Gastrocnemius medialis (tissue), 4 donors: ENCODE data around the gene AZIN2. TPM values are rescaled to one million over a fixed set of nuclear protein-coding genes. Genes with fewer than 3 reads are reported as not detected.

Experiments
- ATAC-seq, 2 donors: fragments of 150-250 bp; one replicate each; pipeline ENCODE4 v1.9.1; 2016
- DNase-seq, 2 donors: peaks; one replicate each; pipeline ENCODE4 v3.0.0-alpha.2; 2019
- H3K27ac ChIP-seq, 4 donors: fragments of 200-600 bp; sonication (generic); 1 replicate in 1 of 4; 2 replicates in 3 of 4; pipeline ENCODE4 v1.5.1; 2016 to 2018; ENCODE audit warnings: mild to moderate bottlenecking in 2 of 4, moderate library complexity in 1 of 4
- H3K27me3 ChIP-seq, 3 donors: fragments of 200-600 bp; sonication (generic) in 2 of 3; 1 replicate in 1 of 3; 2 replicates in 2 of 3; pipeline versions ENCODE4 v1.5.1 to v1.6.0; 2016 to 2019; ENCODE audit warnings: mild to moderate bottlenecking in 1 of 3, moderate library complexity in 1 of 3
- H3K36me3 ChIP-seq, 2 donors: fragments of 200-600 bp; sonication (generic) in 1 of 2; one replicate each; pipeline ENCODE4 v1.5.1; 2017 to 2018
- H3K4me1 ChIP-seq, 2 donors: fragments of 200-600 bp; sonication (generic) in 1 of 2; one replicate each; pipeline ENCODE4 v1.5.1; 2016 to 2017; ENCODE audit warnings: mild to moderate bottlenecking in 2 of 2
- H3K4me3 ChIP-seq, 4 donors: fragments of 200-600 bp; sonication (generic) in 3 of 4; 1 replicate in 1 of 4; 2 replicates in 3 of 4; pipeline ENCODE4 v1.5.1; 2016 to 2019; ENCODE audit warnings: mild to moderate bottlenecking in 2 of 4
- H3K9me3 ChIP-seq, 3 donors: fragments of 200-600 bp; sonication (generic) in 2 of 3; 1 replicate in 1 of 3; 2 replicates in 2 of 3; pipeline ENCODE4 v1.5.1; 2016 to 2019
- POLR2A ChIP-seq, 2 donors: fragments of 450-650 bp; IDR thresholded peaks; one replicate each; pipeline ENCODE4 v1.6.1; 2017; ENCODE audit warnings: antibody characterized with exemption in 2 of 2, mild to moderate bottlenecking in 2 of 2, moderate library complexity in 2 of 2
- in situ Hi-C, 4 donors: fragments of 200-750 bp; cut with MboI; loops; one replicate each; pipeline versions ENCODE4 v1.15.0 to v1.8.0; 2017; ENCODE audit warnings: low sequenced_read_pairs in 4 of 4
- intact Hi-C: fragments of 100-400 bp; cut with DNase I; formaldehyde crosslinking; loops from one replicate; pipeline ENCODE4 v1.15.1; 2023; ENCODE audit warnings: low total_unique reads
- total RNA-seq, 4 donors: library from RNA; depleted of rRNA; stranded (reverse); fragments of >200 nt; gene quantifications; one replicate each; pipeline versions ENCODE4 v1.1.0 to v1.2.3, GENCODE V29; 2016
- TF ChIP-seq, protein P1 (sequence below), 5 experiments: fragments of 450-650 bp in 3 of 5; fragments of 200-600 bp in 2 of 5; sonication (generic) in 2 of 5; IDR thresholded peaks in 4 of 5; conservative IDR thresholded peaks in 1 of 5; 1 replicate in 4 of 5; 2 replicates in 1 of 5; pipeline ENCODE4 v1.5.1; 2016 to 2019; ENCODE audit warnings: antibody characterized with exemption in 5 of 5, mild to moderate bottlenecking in 3 of 5, moderate library complexity in 3 of 5

AZIN2 gene
- total RNA-seq, 4 donors from 2014 or later: 0.52 to 3.1 (median 1.2) TPM

DNA sequence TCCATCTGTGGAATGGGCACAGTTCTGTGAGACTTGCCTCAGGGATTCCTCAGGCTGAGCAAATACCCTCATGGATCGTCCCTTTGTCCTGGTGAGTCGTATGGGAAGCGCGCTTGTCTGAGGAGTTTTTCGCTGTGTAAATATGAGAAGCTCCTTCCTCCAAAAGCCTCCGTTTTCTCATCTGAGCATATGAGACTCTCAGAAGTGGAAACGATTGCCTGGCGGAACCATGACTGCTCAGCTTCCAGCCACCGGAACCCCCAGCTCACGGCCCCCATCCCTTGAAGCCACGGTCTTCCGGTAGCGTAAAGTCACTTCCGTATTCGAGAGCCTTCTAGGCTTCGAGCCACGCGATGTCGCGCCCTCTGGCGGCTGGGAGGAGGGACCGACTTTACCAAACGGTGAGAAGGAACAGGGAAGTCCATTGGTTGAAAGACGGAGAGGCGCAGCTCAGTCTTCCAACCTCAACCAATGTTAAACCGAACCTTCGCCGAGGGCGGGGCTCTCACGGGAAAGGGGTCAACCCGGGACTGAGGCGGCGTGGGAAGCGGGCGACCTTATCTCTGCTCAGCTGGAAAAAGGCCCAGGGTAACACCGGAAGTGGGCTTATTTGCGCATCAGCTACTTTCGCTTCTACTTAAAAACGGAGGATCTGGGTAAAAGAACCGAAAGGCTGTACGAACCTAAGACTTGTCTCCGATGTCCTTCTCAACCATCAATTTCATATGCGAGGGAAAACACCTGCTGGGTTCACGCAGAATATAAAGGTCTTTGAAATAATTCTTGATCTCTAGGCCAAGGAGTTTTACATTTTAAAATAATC lies 46.3 kb downstream of the AZIN2 start:
- Histone ChIP-seq H3K27ac (peak overlapping the region; percentile 85 to 91 (median 86)), H3K36me3 (no peaks in the 10 kb centered on the region), H3K4me3 (peak overlapping the region; percentile 68 to 86 (median 76)), H3K4me1 (peaks cover 8 to 27% of the 10 kb centered on the region in 2 donors), H3K9me3 (no peaks in the 10 kb centered on the region), H3K27me3 (no peaks in the 10 kb centered on the region)
- ATAC-seq: peak; percentile 96 to 98
- in situ Hi-C loops (loop anchor here in 1 of 4 donors (10.0 kb wide), 1 partner anchor 338 kb away; no protein-coding TSS in a partner anchor), intact Hi-C loops (loop anchor here (1.0 to 10.0 kb wide), 4 partner anchors 32 to 346 kb away; partner anchors contain the start of genes TRIM62 and ZSCAN20)
- TF ChIP-seq, protein P1, sequence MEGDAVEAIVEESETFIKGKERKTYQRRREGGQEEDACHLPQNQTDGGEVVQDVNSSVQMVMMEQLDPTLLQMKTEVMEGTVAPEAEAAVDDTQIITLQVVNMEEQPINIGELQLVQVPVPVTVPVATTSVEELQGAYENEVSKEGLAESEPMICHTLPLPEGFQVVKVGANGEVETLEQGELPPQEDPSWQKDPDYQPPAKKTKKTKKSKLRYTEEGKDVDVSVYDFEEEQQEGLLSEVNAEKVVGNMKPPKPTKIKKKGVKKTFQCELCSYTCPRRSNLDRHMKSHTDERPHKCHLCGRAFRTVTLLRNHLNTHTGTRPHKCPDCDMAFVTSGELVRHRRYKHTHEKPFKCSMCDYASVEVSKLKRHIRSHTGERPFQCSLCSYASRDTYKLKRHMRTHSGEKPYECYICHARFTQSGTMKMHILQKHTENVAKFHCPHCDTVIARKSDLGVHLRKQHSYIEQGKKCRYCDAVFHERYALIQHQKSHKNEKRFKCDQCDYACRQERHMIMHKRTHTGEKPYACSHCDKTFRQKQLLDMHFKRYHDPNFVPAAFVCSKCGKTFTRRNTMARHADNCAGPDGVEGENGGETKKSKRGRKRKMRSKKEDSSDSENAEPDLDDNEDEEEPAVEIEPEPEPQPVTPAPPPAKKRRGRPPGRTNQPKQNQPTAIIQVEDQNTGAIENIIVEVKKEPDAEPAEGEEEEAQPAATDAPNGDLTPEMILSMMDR (IDR thresholded peaks at IDR 0.05 in 4 of 5, conservative IDR thresholded peaks at IDR 0.05 in 1 of 5): peak; percentile 71 to 93 (median 91)
- peak; percentile 29 to 39 for TF ChIP-seq POLR2A (IDR thresholded peaks at IDR 0.05)
- peak; percentile 97 to 99 for DNase-seq

DNA sequence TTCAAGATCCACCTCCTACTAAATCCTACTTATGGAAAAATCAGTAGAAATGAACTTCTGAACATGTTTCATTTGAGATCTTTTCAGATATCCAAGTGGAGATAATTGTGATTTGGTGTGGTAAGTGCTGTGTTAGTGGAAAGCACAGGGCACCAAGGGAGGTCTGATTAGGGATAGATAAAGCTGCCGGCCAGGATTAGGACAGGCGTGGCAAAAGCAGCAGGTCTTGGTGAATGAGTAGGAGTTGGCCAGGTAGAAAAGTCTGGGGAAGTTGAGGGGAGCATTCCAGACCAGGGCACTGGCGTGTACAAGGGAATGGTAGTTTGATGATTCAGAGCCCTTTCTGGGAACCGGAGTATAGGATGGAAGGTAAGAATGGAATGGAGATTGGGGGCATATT lies 47.8 kb downstream of the AZIN2 start:
- Histone ChIP-seq H3K36me3 (no peaks in the 10 kb centered on the region), H3K9me3 (no peaks in the 10 kb centered on the region), H3K4me1 (peaks cover 11 to 35% of the 10 kb centered on the region in 2 donors), H3K27me3 (no peaks in the 10 kb centered on the region), H3K4me3 (no peak overlapping the region), H3K27ac (no peak overlapping the region)
- DNase-seq (no peak), ATAC-seq (no peak)
- in situ Hi-C loops (loop anchor here in 1 of 4 donors (10.0 kb wide), 1 partner anchor 336 kb away; no protein-coding TSS in a partner anchor), intact Hi-C loops (loop anchor here (10.0 kb wide), 1 partner anchor 236 kb away; no protein-coding TSS in a partner anchor)
- TF ChIP-seq, protein P1 (IDR thresholded peaks at IDR 0.05 in 4 of 5, conservative IDR thresholded peaks at IDR 0.05 in 1 of 5): no peak
- TF ChIP-seq POLR2A (IDR thresholded peaks at IDR 0.05): no peak

DNA sequence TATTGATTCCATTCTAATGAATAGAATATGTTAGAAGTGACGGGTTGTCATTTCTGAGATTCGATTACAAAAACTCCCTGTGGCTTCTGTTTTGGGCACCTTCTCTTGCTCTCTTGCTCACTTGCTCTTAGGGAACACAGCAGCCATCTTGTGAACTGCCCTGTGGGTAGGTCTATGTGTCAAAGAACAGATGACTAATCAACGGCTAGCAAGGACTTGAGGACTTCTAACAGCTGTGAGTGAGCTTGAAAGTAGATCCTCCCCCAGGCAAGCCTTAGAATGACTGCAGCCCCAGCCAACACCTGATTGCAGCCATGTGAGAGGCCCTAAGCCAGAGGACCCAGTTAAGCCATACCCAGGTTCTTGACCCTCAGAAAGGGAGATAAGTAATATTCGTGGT lies 49.3 kb downstream of the AZIN2 start:
- H3K27me3 ChIP-seq: no peaks in the 10 kb centered on the region
- in situ Hi-C loops (no loop called here), intact Hi-C loops (no loop called here)
- no peak for TF ChIP-seq POLR2A (IDR thresholded peaks at IDR 0.05)
- TF ChIP-seq, protein P1 (IDR thresholded peaks at IDR 0.05 in 4 of 5, conservative IDR thresholded peaks at IDR 0.05 in 1 of 5): no peak
- H3K36me3 ChIP-seq: no peaks in the 10 kb centered on the region
- no peaks in the 10 kb centered on the region for H3K9me3 ChIP-seq
- peaks cover 11 to 39% of the 10 kb centered on the region in 2 donors for H3K4me1 ChIP-seq
- DNase-seq (peak; percentile 40 to 72), ATAC-seq (peak; percentile 55 to 61)
- peak overlapping the region; percentile 6 to 69 (median 54) for H3K27ac ChIP-seq
- no peak overlapping the region for H3K4me3 ChIP-seq

DNA sequence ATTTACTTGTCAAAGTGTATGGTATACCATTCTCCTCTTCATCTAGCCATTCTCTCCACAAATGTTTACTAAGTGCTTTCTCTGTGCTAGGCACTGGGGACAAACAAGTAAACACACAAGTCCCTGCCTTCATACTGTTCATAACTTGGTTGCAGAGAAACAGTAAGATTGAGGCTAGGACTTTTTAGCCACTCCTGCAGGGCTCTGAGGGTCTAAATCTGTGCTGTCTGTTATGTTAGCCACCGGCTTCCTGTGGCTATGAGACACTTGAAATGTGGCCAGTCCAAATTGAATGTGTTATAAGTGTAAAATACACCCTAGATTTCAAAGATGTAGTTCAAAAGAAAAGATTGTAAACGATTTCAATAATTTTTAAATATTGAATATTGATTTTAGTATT lies 50.2 kb downstream of the AZIN2 start:
- DNase-seq: no peak
- Histone ChIP-seq H3K27me3 (no peaks in the 10 kb centered on the region), H3K4me3 (no peak overlapping the region), H3K4me1 (peaks cover 9 to 37% of the 10 kb centered on the region in 2 donors), H3K9me3 (no peaks in the 10 kb centered on the region), H3K27ac (peak overlapping the region in 1 of 4 donors; percentile 53), H3K36me3 (no peaks in the 10 kb centered on the region)
- in situ Hi-C loops (no loop called here), intact Hi-C loops (no loop called here)
- no peak for ATAC-seq
- TF ChIP-seq, protein P1 (IDR thresholded peaks at IDR 0.05 in 4 of 5, conservative IDR thresholded peaks at IDR 0.05 in 1 of 5): no peak
- TF ChIP-seq POLR2A (IDR thresholded peaks at IDR 0.05): no peak
